NCI-H2107 (cell line): ENCODE results near the gene FRMD4B.
A peak's percentile ranks its signal among the peaks of the same experiment; 100 is the strongest.

Experiments used
- DNase-seq: peaks from one replicate; lab custom pipeline; 2025; lab: John Stamatoyannopoulos, UW

FRMD4B gene

DNA sequence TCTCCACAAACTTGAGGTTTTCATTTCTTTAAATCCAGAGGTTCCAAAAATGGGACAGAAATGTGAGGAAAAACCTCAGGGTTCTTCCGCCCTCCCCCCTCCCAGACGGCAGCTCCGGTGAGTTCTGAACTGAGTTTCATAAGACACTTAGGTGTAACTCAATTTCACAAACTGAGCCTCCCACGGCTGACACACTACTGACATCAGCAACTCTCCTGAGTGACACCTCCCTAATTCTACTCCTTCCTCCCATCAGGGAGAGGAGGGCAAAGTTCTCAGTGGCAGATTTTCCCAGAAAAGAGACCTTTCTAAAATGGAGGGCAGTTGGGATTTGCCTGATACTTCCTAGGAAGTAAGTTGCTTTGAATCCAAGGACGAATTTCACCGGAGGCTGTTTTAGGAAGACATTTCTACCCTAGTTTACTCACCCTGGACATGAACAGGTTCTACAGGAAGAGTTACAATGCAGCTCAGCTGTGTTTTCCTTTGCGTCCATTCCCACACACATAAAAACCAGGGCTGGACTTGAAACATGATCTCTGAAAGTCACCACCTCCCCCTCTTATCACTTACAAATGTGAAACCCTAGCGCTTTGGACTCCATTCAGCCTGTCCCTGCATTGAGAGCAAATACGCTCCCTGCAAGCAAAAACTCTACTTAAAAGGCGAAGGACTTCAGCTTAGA lies 185.4 kb downstream of the FRMD4B start:
- DNase-seq, result peak; percentile 12

DNA sequence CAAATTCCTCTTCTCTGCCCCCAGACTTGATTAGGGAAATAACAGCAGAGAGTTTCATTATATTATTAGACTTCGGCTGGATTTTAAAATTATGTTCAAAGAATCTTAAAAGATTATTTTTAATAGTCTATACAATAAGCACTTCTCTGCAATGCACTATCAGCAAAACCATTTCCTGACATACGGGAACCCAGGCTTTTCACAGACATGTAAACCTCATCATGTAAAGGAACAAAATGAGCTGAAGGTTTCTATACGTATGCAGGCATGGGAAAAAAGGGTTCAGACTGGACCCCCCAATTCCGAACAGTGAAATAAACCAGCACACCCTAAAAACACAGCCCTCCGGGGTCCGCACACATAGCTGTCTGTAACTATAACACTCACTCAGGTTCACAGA lies 185.9 kb downstream of the FRMD4B start:
- no peak for DNase-seq

DNA sequence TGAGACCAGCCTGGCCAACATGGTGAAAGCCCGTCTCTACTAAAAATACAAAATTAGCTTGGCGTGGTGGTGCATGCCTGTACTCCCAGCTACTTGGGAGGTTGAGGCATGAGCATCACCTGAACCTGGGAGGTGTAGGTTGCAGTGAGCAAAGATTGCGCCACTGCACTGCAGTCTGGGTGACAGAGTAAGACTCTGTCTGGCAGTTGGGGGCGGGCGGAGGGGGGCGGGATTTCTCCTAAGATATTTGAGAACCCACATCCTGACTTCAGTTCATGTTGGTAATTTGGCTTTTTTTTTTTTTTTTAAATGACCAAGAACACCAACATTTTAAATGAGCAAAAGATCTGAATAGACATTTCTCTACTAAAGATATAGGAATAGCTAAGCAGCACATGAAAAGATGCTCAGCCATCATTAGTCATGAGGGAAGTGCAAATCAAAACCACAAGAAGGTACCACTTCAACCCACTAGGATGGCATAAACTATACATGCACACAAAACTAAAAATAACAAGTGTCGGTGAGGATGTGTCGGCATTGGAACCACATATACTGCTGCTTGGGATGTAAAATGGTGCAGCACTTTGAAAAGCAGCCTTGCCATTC lies 187.9 kb downstream of the FRMD4B start:
- no peak for DNase-seq

DNA sequence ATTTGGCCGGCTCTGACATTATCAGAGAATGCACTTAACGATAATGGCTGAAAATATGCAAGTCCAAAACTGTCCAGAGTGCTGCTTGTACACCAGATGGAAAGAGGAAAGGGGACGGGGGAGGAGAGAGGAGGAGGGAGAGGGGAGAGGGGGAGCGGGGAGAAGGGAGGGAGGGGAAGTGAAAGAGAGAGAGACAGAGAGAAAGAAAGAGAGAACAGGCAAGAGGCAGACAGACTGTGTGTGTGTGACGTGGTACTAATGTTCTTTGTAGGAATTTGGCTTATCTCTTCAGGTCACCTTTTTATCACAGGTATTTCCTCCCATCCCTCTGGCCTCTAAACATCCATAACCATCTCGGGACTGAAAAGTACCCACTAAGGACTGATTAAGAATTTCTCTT lies 188.4 kb downstream of the FRMD4B start:
- no peak for DNase-seq

DNA sequence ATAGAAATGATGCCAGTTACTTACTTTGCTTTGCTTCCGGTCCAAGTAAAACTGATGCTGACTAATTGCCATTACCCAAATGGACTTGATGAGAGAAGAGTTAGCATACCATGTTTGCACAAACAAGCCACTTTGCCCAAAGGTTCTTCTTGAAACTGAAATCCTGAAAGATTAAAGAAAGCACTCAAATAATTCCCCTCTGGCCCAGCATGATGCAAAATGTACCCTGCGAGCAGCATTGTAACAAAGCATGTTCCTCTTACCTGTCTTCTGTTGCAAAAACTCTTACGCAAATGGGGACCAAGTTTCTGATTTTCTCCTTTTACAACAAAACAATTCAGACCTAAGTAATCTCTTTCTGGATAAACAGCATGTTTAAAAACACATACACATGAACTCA lies 189.0 kb downstream of the FRMD4B start:
- no peak for DNase-seq

DNA sequence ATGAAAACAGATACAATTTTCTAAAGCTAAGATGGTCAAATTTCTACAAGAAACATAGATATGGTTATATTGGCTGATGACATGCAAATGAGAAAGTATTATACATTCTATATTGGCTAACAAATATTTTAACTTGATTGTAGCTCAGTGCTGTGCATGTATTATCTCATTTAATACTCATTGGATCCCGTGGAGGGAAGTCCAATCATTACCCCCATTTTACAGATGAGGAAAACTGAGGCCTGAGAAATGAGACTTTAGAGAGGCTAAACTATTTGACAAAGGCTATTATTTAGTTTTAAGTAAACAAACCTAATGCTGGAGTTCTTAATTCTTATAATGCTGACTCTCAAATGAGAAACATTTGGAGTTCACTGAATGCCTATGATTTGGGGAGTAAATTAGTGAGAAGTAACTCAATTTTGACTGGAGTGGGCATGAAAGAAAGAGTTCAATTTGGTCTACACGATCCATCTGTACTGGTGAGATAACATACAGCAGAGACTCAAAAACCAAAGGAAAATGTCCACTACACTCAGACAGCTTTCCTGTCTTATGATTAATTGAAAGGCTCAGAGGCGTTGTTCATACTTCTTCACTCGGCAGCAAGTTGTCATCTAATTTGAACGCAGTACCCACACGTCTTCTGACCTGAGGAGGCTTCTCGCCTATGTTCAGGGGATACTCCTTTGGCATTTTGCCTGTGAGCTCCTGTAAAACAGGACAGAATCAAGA lies 191.3 kb downstream of the FRMD4B start:
- DNase-seq, result no peak

DNA sequence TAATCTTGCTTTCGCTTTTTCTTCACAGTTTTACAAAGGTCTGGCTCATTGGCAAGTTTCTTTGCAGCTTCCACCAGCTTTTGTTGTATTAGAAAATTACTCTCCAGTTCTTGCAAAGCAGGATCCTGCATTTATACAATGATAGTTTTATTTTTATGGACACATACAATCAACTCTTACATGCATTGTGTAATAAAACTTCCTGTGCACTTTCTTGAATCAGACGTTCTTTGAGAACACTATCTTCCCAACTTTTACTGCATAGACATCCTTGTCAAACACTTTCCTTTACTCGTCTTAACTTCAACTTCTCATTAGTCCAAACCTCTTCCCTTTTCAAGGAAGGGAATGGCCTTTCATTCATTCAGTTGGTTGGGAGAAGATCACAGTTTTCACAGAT lies 192.1 kb downstream of the FRMD4B start:
- DNase-seq, result no peak

DNA sequence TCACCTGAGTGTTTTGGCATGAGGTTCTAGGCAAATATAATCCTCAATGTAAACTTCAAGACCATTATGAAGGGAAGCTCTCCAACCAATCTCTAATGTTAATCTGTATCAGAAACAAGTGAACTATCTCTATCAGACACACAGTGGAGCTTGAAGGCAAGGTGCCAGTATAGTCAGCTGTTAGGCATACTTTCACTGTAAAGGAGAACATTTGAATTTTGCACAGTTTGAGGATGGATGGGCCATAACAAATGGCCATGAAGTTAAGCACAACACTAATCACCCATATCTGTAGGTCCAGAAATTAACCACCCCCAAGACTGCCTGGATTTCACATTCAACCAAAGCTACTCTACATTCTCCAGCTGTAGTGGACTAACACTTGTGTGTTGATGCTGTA lies 194.4 kb downstream of the FRMD4B start:
- DNase-seq, result no peak

DNA sequence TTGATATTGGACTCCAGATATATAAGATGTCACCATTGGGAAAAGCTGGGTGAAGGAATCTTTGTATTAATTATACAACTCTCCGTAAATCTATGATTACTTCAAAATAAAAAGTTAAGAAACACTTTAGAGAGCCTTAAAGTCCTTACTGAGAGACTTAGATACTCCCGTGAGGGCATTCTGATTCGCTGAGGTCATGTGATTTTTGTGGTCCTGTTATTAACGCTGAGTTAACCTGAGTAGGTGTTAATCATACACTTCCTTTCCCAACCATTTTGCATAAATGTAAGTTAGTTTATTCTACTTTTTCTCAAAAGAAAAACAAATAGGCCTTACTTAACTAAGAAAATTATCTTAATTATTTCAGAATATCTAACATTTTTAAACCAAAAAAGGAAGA lies 196.4 kb downstream of the FRMD4B start:
- no peak for DNase-seq

DNA sequence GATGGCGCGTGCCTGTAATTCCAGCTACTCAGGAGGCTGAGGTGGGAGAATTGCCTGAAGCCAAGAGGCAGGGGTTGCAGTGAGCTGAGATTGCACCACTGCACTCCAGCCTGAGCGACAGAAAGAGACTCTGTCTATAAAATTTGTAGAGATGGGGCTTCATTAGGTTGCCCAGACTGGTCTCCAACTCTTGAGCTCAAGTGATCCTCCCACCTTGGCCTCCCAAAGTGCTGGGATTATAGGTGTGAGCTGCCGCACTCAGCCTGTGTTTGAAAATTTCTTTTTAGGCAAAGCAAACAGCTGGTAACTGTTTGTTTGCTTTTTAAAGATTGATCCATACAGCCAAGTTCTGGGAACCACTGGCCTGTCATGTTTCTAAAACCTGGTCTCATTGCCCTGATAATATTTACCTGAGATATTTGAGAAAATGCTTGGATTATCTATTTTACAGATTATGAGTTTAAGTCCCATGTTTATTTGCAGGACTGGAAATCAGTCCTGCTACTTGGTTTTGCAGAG lies 199.3 kb downstream of the FRMD4B start:
- no peak for DNase-seq

DNA sequence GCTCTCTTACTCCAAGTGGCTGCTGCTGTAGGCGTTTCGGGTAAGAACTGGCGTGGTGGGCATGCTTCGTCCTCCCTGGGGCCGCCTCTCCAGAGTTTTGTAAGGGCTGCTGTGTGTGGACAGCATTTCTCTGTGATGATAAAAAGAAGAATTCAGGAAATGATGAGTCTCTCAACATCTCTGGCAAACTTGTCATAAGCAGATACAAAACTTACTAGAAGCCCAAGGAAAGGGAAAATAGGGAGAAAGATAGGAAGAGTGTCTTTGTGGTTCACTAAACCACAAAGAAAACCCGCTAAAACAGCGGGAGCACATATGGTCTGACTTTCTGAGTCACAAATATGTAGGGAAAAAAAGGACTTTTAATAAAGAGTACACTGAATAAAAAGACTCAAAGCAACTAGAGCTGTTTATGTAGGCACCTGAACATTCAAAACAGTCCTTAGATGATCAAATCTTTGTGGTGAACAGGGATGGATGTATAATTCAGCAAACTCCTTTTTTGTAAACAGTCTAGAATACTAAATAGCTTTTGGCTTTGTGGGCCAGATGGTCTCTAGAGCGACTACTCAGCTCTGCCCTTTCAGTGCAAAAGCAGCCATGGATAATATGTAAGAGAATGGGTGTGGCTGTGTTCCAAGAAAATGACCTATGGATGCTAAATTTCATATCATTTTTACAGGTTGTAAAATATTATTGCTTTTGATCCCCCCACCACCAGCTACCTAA lies 203.1 kb downstream of the FRMD4B start:
- no peak for DNase-seq

DNA sequence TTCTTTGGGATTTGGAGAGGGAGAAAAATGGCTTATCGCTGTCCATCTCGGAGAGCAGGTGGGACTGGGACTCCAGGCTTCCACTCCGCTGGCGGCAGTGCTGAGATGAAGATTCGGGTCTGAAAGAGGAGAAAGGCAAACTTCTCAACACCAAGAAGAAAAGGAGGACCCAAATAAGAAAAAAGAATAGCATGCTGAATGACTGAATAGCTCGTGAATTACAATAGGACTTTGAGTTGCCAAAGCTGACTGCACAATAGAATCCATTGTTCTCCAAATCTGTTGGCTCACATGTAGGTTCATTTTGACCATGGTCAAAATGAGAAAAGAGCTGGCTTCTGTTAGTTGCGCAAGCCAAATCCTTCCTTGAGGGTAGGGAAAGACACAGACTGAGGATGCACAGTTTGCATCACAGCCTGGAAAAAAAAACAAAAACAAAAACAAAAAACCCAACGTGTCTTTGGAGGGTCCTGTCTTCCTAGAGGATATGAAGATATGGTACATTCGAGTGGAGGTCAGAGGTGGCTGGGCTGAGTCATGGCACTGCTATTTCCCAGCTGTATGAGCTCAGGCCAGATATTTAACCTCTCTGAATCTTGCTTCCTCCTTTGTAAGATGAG lies 204.2 kb downstream of the FRMD4B start:
- DNase-seq, result no peak

DNA sequence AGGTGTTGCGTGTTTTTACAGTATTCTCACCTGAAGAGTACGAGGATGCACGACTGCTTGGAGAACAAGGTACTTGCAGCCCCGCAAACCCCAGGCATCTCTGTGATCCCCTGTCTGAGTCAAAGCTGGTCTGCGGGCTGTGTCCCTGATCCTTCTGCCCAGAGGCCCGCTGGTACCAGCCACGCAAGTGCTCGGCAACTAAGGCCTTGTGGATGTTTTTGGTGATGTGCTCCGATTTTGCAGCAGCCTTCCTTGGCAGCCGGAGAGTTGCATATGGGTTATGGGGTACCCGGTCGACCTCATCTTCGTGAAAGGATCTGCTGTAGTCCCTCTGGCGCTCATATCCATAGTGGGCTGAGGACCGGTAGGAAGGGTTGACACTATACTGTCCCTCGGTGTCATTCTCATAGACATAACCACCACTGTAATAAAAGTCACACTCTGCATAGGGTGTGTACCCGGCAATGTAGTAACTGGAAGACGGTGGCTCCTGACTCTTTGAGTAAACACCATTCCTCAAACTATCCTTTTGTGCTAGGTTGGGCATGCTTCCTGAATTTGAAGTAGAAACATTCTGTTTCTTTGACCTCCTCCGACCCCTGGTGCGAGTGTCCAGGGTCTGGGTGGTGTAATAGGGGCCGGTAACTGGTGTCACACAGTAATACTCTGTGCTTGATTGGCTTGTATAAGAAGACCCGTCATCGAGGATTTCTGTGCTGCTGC lies 204.9 kb downstream of the FRMD4B start:
- DNase-seq, result no peak

DNA sequence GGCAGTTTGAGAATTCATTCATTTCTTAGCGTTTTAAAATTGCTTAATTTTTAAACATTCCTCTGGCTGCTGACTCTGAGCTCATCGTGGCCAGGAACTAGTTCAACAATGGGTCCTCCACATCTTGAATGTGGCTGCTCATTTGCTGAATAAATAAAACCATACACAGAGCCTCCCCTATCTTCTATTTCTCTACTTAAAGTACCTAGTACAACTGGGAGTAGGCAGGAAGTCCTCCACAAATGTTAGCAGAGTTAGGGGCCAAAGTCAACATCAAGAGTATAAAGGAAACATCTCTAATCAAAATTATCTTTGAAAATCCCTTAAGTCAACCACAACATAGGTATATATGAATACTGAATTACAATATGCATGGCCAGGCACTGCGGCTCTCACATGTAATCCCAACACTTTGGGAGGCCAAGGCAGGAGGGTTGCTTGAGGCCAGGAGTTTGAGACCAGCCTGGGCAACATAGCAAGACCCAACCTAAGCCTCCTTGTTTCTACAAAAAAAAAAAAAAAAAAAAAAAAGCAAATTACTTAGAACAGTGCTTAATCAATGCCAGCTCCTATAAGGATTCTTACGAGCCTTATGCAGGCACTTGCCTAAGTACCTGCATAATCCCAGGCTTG lies 206.0 kb downstream of the FRMD4B start:
- no peak for DNase-seq

DNA sequence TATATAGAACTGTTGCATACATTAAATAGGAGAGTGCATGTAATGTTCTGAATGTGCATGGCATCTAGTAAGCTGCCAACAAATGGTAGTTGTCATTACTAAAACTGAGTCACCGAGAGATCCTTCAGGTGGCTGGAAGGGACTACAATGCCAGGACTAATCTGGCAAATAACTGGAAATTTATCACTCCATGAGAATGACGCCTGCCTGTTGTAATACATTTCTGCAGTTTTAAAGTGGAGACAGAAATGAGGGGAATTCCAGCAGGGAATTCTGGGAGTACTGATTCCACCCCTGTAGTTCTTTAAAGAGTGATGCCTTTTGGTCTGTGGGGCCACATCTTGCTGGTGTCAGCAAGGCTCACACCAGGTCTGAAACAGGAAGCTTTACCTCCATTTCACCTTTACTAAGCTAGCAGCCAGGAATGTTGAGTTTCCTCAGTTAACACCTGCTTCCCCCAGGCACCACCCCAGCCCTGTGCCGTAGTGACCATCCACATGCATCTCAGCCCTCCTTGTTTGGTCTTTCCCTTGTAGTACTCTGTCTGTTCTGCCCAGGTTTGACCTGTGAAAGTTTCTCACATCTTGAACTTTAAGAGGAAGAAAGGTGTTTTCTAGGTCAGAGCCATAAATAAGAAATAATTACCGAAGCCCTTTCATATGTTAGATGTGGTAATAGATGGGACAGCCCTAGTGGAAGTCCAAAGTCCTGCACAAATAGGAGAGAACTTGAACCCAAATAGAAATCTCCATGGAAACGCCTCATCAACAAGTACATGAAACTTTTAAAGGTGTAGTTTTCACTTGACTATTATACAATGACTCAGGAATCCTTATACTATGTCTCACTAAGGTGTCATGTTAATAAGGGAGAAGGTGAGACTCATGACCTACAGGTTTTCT lies 206.8 kb downstream of the FRMD4B start:
- no peak for DNase-seq

DNA sequence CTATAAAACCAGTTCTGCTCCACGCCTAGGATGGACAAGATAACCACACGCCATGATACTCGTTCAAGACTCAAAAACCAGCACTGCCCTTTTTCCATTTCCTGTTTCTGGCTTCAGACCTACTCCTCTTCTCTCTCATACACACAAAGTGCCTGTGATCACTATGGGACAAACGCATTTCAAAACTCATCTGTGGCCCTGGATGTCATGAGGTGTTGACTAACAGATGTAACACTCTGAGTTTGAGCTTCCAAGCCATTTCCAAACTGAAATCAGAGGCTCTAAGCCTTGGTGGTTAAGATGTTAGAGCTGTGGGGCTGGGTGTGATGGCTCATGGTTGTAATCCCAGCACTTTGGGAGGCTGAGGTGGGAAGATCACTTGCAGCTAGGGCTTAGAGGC lies 207.8 kb downstream of the FRMD4B start:
- DNase-seq, result no peak

DNA sequence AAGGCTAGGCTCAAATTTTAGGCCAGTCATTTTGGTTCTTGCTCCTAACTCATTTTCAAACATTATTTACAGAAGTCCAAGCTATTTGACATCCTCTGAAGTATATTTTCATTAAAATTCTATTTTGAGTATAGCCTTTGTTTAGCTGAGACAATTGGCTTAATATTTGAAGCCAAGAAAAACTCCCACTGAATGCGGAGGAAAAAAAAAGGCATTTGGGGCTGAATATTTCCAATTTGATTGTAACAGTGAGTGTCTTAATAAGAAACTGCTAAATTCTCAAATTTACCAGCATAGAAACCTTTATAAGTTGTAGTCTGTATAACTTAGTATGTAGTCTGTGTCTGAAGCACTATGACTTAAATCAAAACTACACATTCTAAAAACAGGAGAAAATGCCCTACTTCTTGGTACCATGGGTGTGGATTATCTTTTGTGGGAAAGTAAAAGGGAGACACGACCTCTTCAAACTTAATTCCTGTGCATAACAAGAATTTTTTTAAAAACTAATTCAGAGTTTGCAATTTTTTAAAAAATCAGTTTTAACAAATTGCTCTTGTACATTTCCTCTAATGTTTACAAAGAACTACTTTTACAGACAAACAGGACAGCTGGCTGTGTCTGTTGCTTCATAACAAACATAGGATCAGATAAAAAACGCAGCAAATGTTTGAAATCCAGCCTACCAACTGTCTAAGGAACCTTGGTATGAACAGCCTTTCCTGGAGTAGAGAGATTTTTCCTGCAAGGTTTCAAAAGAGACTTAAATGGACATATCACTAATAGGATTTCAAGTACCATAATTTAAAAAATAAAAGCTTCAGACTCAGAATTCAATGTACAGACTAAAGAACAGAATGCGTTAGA lies 210.8 kb downstream of the FRMD4B start:
- DNase-seq, result no peak

DNA sequence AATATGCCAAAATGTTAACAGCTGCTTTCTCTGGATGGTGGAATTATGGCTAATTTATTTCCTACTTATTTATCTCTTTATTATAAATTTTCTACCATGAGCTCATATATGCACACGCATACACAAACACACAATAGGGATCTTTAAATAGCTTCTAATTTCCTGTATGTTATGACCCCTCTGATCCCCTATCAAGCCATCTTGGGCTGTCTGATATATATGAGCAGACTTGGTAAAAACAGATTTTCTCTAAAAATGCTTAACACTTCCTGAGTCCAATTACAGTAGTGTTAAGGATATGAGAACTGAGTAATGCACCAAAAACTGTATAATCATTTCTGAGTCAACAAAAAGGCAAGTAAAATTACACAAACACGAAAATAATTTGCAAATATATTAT lies 211.4 kb downstream of the FRMD4B start:
- DNase-seq, result no peak

DNA sequence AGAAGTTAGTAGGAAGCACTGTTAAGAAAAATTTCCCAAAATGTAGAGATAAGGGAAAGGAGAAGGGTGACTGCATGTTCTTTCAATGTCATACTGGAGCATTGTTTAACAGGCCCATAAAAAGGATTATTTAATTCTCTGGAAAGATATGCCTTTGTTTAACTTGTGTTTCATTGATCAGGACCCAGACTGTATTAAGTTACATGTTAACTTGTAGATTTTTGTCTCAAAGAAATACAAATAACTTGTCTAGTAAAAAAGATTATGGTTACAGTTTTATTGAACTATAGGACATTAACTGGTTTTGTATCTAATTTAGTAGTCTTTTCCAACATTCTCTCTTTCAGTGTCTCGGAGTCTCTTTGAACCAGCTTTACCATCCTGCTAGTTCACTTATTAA lies 213.8 kb downstream of the FRMD4B start:
- DNase-seq, result no peak
